ENCODE data around the gene PLEKHM3. TPM values are rescaled to one million over a fixed set of nuclear protein-coding genes. Genes with fewer than 3 reads are reported as not detected.

Gene PLEKHM3
- total and polyA plus RNA-seq, 2 donors (not counting 1 experiment from before 2014, with no cell fraction given): 5.3 to 20.1 TPM

DNA sequence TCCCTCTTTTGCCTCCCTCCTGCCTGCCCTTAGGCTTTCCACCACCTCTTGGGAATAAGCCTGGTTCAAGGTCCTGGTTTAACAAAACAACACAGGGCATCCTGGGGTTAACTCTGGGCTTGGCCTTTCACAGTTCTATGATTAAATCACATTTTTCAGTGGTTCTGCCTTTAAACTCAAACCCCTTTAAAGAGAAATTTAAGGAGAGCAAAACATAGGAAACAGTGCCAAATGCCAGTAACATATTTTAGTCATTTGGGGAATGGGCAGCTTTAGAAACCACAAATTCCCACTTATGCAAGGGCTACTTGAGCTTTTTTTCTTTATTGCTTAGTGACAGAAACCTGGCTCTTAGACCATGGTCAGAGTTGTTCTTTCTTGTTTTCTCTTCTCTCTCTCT is 143.4 kb downstream of the PLEKHM3 start:
- Histone ChIP-seq H3K4me3 (replicated peaks in 1 of 4; ENCODE audit: control extremely low read depth in 1 of 4, insufficient read depth in 1 of 4, low read depth in 3 of 4, low read length in 4 of 4) (no peak overlapping the region), H3K4me2 (ENCODE audit: extremely low read depth, insufficient read depth, low read length) (no peak overlapping the region), H3K9ac (ENCODE audit: insufficient read depth, low read length) (no peak overlapping the region), H3K27ac (ENCODE audit: insufficient read depth, low read length) (no peak overlapping the region), H3K79me2 (ENCODE audit: control insufficient read depth, insufficient read depth, low read length) (no peaks in the 10 kb centered on the region), H3K9me3 (ENCODE audit: control insufficient read depth, insufficient read depth, low read depth, low read length) (no peaks in the 10 kb centered on the region), H4K20me1 (ENCODE audit: control insufficient read depth, extremely low read depth, insufficient read depth, low read length) (no peaks in the 10 kb centered on the region), H3K4me1 (ENCODE audit: control insufficient read depth, extremely low read depth, insufficient read depth, low read length) (no peaks in the 10 kb centered on the region), H3K36me3 (ENCODE audit: control insufficient read depth, insufficient read depth, low read length) (no peaks in the 10 kb centered on the region), H3K27me3 (ENCODE audit: control insufficient read depth, insufficient read depth, low read length) (no peaks in the 10 kb centered on the region), H2AFZ (ENCODE audit: low read length) (no peak overlapping the region)
- no peak for TF ChIP-seq EZH2 (IDR thresholded peaks at IDR 0.05; ENCODE audit: low read length, missing control alignments)
- TF ChIP-seq, protein P1, sequence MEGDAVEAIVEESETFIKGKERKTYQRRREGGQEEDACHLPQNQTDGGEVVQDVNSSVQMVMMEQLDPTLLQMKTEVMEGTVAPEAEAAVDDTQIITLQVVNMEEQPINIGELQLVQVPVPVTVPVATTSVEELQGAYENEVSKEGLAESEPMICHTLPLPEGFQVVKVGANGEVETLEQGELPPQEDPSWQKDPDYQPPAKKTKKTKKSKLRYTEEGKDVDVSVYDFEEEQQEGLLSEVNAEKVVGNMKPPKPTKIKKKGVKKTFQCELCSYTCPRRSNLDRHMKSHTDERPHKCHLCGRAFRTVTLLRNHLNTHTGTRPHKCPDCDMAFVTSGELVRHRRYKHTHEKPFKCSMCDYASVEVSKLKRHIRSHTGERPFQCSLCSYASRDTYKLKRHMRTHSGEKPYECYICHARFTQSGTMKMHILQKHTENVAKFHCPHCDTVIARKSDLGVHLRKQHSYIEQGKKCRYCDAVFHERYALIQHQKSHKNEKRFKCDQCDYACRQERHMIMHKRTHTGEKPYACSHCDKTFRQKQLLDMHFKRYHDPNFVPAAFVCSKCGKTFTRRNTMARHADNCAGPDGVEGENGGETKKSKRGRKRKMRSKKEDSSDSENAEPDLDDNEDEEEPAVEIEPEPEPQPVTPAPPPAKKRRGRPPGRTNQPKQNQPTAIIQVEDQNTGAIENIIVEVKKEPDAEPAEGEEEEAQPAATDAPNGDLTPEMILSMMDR (conservative IDR thresholded peaks at IDR 0.05 in 1 of 2, IDR thresholded peaks at IDR 0.05 in 1 of 2; ENCODE audit: low read depth in 1 of 2, low read length in 2 of 2): no peak
- peak in 1 of 2 donors; percentile 47 for DNase-seq (ENCODE audit: low read depth in 2 of 2)

DNA sequence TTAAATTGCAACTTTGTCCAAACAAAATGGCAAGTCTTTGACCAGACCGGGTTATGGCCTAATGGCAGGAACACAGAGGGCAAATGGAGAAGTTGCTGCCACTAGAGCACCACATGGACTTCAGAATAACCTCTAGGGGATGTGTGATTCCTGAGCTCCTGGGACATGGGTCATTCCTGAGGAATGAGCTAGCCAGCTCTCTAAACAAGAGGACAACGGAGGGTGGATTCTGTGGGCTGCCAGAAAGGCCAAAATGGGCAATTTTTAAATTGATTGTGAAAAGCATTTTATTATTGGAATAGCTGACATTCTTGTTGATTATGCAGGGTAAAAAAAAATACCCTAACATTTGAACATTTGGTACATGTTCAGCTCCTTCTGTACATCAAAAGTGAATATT is 145.8 kb downstream of the PLEKHM3 start:
- H4K20me1 ChIP-seq (ENCODE audit: control insufficient read depth, extremely low read depth, insufficient read depth, low read length): no peaks in the 10 kb centered on the region
- peak in 1 of 2 donors; percentile 52 for DNase-seq (ENCODE audit: low read depth in 2 of 2)
- H3K9ac ChIP-seq (ENCODE audit: insufficient read depth, low read length): no peak overlapping the region
- TF ChIP-seq, protein P1 (conservative IDR thresholded peaks at IDR 0.05 in 1 of 2, IDR thresholded peaks at IDR 0.05 in 1 of 2; ENCODE audit: low read depth in 1 of 2, low read length in 2 of 2): no peak
- no peaks in the 10 kb centered on the region for H3K9me3 ChIP-seq (ENCODE audit: control insufficient read depth, insufficient read depth, low read depth, low read length)
- H3K79me2 ChIP-seq (ENCODE audit: control insufficient read depth, insufficient read depth, low read length): no peaks in the 10 kb centered on the region
- no peaks in the 10 kb centered on the region for H3K36me3 ChIP-seq (ENCODE audit: control insufficient read depth, insufficient read depth, low read length)
- no peak overlapping the region for H3K4me3 ChIP-seq (replicated peaks in 1 of 4; ENCODE audit: control extremely low read depth in 1 of 4, insufficient read depth in 1 of 4, low read depth in 3 of 4, low read length in 4 of 4)
- no peaks in the 10 kb centered on the region for H3K27me3 ChIP-seq (ENCODE audit: control insufficient read depth, insufficient read depth, low read length)
- H2AFZ ChIP-seq (ENCODE audit: low read length): no peak overlapping the region
- H3K4me1 ChIP-seq (ENCODE audit: control insufficient read depth, extremely low read depth, insufficient read depth, low read length): no peaks in the 10 kb centered on the region
- H3K4me2 ChIP-seq (ENCODE audit: extremely low read depth, insufficient read depth, low read length): no peak overlapping the region
- H3K27ac ChIP-seq (ENCODE audit: insufficient read depth, low read length): no peak overlapping the region

DNA sequence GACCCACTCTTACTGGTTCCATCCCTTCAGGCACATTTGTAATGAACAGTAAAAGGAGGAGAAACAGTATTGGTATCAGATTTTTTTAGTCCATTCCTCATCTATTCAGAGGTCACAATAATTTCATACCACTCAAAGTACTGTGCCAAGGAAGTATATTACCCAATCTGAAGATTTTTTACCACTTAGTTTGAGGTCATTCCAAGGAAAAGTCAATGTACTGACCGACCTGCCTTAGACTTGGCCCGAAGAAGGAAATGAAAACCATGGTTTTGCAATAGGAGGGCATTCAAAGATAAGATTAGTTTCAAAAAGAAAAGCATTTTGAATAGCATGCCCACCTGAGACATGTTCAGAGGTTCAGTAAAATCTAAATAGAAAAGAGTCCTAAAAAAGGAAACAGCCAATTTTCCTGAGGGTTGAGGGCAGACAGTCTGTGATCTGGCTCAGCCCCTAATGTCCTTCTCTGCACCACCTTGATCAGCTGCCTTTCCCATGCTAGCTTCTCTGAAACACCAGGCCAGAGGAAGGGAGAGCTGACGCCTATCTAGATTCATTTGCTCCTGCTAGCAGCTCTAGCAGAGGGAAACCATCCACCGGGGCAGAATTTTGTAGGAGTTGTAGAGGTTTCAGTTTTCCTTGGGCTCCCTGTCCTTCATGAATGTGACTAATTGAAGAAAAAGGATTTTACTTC is 148.3 kb downstream of the PLEKHM3 start:
- Histone ChIP-seq H4K20me1 (ENCODE audit: control insufficient read depth, extremely low read depth, insufficient read depth, low read length) (no peaks in the 10 kb centered on the region), H3K27ac (ENCODE audit: insufficient read depth, low read length) (no peak overlapping the region), H2AFZ (ENCODE audit: low read length) (no peak overlapping the region), H3K36me3 (ENCODE audit: control insufficient read depth, insufficient read depth, low read length) (no peaks in the 10 kb centered on the region), H3K79me2 (ENCODE audit: control insufficient read depth, insufficient read depth, low read length) (no peaks in the 10 kb centered on the region), H3K4me2 (ENCODE audit: extremely low read depth, insufficient read depth, low read length) (no peak overlapping the region), H3K4me3 (replicated peaks in 1 of 4; ENCODE audit: control extremely low read depth in 1 of 4, insufficient read depth in 1 of 4, low read depth in 3 of 4, low read length in 4 of 4) (no peak overlapping the region), H3K9ac (ENCODE audit: insufficient read depth, low read length) (no peak overlapping the region), H3K9me3 (ENCODE audit: control insufficient read depth, insufficient read depth, low read depth, low read length) (no peaks in the 10 kb centered on the region), H3K4me1 (ENCODE audit: control insufficient read depth, extremely low read depth, insufficient read depth, low read length) (no peaks in the 10 kb centered on the region), H3K27me3 (ENCODE audit: control insufficient read depth, insufficient read depth, low read length) (no peaks in the 10 kb centered on the region)
- TF ChIP-seq, protein P1 (conservative IDR thresholded peaks at IDR 0.05 in 1 of 2, IDR thresholded peaks at IDR 0.05 in 1 of 2; ENCODE audit: low read depth in 1 of 2, low read length in 2 of 2): no peak
- DNase-seq (ENCODE audit: low read depth in 2 of 2): no peak

Measured in fibroblast of lung (primary cell).